GM12873 (cell line): ENCODE measurements around the gene GNA12.

ENCODE experiments used
- TF ChIP-seq, protein P1 (sequence below): IDR thresholded peaks from 2 replicates; pipeline ENCODE4 v1.5.1; 2012; ENCODE audit warnings: low read depth, mild to moderate bottlenecking, moderate library complexity, low read length, control low read depth; ENCODE audit not compliant: insufficient read depth; ENCODE audit errors: missing control alignments

GNA12 gene

GRCh38 chr7:2691011-2691707 lies 152.9 kb downstream of the GNA12 start:
- TF ChIP-seq, protein P1, sequence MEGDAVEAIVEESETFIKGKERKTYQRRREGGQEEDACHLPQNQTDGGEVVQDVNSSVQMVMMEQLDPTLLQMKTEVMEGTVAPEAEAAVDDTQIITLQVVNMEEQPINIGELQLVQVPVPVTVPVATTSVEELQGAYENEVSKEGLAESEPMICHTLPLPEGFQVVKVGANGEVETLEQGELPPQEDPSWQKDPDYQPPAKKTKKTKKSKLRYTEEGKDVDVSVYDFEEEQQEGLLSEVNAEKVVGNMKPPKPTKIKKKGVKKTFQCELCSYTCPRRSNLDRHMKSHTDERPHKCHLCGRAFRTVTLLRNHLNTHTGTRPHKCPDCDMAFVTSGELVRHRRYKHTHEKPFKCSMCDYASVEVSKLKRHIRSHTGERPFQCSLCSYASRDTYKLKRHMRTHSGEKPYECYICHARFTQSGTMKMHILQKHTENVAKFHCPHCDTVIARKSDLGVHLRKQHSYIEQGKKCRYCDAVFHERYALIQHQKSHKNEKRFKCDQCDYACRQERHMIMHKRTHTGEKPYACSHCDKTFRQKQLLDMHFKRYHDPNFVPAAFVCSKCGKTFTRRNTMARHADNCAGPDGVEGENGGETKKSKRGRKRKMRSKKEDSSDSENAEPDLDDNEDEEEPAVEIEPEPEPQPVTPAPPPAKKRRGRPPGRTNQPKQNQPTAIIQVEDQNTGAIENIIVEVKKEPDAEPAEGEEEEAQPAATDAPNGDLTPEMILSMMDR, result no peak

- TF ChIP-seq, protein P1, result no peak
Measured at GRCh38 chr7:2689951-2690705, 154.0 kb downstream of the GNA12 start.

GRCh38 chr7:2689343-2689847 lies 154.7 kb downstream of the GNA12 start:
- TF ChIP-seq, protein P1, result no peak

DNA sequence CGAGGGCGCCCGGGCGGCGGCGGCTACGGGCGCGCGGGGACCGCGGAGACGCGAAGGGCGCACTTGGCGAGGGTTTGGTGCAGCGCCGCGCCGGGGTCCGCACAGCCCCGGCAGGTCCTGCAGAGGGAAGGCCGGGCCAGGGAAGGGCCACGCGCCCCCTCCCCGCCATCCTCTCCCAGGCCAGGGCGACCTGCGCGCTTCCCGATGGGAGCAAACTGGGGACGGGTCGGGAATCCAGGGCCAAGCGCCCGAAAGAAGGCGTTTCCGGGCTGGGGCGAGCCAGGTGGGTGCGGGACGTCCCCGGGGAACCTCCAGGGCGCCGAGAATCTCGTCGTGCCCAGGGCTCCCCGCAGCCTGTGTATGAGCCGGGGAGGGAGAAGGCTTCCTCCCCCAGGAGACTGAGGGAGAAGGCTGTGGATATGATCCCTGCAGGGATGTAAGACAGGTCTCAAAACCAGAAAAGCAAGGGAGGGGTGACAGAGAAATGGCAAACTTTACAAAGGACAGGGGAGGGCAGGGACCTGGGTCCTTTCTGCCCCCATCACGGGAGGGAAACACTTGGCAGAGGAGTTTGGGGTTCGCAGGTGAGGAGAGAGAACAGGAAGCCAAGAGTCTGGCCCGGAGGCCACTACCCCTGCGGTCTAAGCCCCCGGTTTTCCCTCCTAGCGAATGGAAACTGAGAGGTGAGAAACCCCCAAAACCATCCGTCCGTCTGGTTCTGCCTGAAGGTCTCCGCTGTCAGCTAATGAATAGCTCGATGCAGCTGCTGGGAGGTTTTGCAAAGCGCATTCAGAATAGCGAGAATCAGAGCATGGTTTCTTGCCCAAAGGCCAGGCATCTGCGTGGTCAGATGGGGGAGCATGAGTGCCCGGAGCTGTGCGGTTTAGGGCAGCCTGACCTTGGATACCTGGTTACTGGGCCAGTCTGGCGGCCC lies 155.4 kb downstream of the GNA12 start:
- TF ChIP-seq, protein P1, result no peak

GRCh38 chr7:2687881-2688318 lies 156.2 kb downstream of the GNA12 start, which contains the start of gene AMZ1:
Gene AMZ1 (plus strand): TSS chr7:2688202. CDS start chr7:2700452, 12,250 bp downstream.
- TF ChIP-seq, protein P1, result no peak

GRCh38 chr7:2687338-2687869 lies 156.7 kb downstream of the GNA12 start:
- TF ChIP-seq, protein P1, result no peak

- TF ChIP-seq, protein P1, result no peak
Measured at GRCh38 chr7:2686101-2686500, 158.0 kb downstream of the GNA12 start.
